CD4-positive, alpha-beta T cell treated with Interferon gamma for 1 hour (primary cell): ENCODE measurements around the gene CLCNKA.
A peak's percentile ranks its signal among the peaks of the same experiment; 100 is the strongest.

Experiments
- DNase-seq: peaks from one replicate; pipeline ENCODE4 v3.0.0-alpha.2; 2020

The CLCNKA gene

DNA sequence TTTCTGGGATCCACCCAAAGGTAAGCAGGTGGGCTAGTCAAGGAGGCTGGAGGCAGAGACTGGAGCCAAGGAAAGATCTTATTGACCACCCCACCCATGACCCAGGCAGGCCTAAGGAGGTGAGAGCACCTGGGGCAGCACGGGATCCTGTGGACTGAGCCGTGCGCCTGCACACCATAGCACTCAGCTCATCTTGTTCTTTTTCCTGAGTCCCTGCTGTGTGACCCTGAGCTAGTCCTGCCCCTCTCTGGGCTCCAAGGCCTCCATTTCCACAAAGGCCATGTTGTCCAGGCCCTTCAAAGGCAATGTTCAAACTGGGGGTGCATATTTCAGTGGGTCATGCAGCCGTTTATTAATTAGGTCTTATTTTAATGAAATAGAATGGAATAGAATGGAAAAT is 44.4 kb downstream of the CLCNKA start:
- no peak for DNase-seq

DNA sequence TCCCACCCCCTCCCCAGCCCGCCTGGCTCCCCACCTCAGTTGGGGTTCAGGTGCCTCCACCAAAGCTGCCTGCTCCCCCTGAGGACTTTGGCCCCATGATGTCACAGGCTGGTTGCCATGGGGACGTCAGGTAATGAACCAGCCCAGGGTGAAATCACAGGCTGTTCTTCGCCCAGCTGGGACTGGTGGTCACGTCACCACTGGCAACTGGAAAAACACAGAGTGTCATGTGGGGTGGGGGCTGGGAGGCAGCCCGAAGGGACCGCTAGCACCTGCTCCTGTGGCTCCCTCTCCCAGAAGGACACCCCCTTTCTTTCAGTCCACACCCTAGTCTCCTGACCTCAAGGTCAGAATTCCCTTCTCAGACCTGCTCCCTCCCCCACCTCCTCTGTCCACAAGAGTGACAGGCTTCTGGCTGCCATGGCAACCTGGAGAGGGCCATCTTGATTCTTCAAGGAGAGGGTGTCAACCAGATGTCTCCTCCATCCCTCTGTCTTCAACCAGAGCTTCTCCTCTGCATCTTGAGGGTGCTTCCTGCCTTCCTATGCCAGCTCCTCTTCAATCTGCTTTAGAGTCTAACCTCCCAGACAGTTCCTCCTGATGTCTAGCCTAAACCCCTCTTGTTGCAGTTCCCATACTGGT is 45.4 kb downstream of the CLCNKA start:
- DNase-seq = no peak

DNA sequence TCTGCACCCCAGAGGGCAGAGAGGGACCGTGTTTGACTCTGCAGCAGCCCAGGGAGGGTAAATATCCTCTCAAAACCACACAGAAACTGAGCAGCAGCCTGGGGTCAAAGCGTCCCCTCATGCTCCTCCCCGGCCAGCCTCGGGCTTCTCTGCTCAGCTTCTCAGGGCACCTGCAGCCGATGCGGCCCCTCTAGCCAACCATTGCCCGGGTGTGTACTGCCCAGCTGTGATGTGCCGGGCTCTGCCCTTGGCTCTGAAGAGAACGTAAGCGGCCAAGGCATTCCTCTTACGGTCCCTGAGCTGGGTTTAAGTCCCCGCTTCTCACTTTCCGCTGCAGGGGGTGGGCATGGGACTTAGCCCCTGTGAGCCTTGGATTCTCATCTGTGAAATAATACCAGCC is 46.1 kb downstream of the CLCNKA start:
- DNase-seq = no peak

DNA sequence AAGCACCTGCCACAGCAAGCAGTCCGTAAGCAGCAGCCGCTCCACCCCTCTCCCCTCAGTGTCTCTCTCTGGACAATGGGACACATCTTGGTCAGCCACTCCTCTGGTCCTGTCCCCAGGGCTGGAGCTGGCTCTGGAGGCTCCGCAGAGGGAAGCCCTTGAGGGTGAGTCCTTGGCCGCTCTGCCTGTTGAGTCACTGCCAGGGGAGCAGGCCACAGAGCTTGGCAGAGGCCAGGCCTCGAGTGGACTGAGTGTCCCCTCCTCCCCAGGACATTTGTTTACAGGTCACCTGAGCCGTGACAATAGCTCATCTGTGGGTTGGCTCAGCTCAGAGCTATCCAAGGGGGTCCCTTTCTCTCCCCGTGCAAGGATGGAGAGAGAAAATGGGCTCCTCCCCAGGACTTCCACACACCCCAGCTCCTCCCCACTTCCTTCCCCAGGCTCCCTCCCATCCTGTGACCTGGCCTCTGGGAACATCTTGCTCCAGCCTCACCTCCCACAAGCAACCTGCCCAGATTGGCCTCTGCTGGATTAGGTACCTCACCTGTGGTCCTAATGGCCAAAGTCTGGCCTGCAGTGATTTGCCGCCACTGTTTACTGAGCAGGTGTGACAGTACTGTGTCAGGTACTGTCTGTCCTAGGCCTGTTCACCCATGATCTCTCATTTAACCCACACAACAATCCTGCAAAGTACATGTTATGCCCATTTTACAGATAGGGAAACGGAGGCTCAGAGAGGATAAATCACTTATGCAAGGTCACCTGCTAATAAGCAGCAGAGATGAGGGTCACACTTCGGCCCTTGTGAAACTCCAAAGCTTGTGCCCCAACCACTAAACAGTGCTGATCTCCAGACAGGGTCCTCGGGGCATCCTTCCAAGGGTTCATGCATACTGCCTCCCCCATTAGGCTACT is 46.8 kb downstream of the CLCNKA start:
- DNase-seq = no peak

DNA sequence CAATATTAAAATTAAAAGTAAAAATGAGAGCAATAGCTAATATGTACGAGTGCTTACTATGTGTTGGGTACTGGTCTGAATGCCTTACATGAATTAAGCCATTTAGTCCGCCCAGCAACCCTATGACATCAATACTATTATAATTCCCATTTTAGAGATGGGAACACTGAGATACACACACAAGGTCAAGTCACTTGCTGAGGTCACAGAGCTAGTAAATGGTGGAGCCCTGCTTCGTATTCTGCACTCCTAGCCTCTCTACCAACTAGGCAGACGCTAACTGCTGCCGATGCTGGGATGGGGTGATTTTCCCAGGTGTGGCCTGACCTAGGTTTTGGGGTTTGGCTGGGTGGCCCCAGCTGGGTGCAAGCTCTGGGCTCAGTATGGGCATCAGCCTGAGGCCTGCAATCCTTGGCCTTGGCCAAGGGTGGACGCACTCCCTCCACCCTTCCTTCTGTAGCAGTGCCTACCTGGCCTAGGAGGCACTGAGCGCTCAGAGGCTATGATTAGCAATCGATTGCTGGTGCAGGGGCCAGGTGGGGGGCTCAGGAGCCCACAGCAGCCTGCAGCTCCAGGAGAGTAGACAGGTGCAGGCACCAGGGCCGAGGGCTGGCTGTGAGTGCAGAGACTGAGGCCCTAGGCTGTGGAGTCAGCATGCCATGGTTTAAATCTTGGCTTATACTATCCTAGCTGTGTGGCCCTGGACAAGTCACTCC is 49.0 kb downstream of the CLCNKA start:
- no peak for DNase-seq

DNA sequence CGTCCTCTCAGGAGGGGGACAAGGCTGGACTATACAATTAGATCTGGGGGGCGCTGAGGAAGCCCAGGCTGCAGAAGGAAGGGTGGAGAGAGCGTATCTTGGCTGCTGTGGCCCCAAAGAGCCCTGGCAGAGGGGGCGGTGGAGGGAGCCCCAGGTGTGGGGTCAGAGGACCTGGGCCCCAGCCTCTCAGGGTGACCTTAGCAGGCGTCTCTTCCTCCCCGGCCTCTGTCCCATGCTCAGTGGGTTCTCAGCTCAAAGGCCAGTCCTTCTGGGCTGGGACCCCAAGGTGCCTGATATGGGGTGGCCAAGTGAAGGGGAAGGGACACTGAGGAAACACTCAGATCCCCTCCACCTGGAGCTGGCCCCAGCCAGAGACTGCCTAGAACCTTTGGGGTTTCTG is 49.8 kb downstream of the CLCNKA start:
- no peak for DNase-seq

DNA sequence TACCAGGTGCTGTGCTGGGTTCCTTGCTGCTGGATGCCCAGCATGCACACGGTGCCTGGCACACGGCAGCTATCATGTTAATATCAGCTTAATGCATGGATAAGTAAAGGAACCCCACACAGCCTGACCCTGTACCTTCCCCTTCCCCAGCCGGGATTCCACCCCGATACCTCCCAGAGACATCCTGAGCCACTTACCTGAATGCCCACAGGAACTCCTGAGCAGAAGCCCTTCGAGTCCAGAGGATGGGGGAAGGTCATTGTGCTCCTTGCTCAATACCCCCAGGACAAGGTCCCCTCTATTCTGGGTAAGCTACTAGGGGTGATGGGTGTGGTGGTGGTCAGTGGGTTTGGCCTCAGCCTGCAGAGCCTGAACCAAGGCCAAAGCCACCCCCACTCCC is 50.3 kb downstream of the CLCNKA start:
- no peak for DNase-seq

DNA sequence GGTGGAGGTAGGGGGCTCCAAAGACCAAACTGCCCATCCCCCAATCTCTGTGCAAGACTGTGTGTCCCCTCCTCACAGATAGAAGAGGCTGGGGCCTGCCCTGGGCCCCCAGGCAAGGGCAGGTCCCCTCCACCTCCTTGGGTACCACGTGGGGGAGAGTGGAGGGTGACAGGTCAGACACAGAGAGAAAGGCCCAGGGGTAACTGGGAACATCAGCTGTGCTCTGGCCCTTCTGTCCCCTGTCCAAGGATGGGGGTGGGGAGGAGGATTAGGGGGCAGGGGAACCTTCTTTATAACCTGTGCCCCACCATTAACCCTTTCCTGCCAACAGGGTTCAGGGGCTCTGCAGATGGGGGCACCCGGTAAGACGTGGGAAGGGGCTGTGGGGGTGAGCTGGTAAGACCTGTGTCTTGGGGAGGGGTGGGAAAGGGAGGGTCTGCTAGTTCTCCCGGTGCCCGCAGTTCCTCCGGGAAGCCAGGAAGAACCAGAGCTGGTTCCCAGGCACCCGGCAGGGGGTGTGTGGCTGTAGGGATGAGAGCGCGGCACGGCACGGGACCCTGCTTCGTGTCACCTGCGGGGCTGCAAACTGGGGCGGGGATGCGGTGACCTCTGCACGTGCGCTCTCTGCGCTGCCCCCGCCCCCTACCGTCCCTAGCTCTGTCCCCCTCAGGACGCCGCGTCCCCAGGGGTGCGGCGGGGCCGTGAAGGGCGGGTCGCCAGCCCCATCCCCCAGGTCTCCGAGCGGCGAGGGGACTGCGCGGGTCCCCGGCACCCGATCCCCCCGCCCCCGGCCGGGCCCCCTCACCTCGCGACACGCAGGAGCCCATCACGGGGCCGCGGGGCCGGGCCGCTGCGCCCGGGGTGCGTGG is 51.0 kb downstream of the CLCNKA start:
- no peak for DNase-seq

DNA sequence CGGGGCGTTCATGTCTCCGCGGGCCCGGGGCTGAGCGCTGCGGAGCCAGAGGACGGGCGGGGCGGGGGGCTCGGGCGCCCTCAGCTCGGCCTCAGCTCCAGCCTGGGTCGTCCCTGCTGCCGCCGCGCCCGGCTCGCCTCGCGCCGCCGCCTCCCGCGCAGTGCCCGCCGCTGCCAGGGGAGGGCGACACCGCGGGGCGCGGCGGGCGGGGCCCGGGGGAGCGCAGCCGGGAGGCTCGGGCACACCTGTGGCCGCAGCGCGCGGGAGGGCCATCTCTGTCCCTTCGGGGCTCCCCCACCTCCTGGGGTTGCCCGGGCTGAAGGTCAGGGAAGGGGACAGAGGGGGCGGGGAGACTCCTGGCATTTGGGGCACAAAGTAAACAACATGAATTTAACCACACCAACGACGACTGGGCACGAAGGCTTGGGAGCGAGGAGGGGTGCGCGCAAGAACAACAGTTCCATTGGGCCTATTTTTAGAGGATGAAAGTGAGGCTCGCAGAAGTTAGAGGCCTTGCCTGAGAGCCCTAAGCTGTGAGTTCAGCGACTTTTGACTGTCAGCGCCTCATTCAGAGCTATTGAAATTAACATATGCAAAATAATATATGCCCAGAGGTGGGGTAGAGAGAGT is 51.8 kb downstream of the CLCNKA start, which contains the start of gene FAM131C:
TSS of gene FAM131C (minus strand) at position 162 of the 630 bp plus-strand sequence. CDS start 209 bp downstream, outside the sequence.
- DNase-seq = no peak

DNA sequence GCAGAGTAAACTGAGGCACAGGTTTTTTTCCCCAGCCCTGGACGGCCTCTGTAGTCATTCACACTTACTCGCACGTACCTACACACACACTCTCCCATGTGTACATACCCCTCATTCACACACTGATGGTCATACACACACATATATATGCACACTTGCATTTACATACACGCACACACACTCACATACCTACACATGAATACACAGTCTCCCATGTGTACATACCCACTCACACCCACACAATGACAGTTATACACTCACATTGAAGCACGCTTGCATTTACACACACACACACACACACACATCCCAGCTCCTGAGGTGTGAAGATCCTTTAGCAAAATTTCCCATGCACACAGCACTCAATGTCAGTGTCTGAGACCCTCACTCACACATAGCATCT is 52.4 kb downstream of the CLCNKA start:
- DNase-seq = no peak

DNA sequence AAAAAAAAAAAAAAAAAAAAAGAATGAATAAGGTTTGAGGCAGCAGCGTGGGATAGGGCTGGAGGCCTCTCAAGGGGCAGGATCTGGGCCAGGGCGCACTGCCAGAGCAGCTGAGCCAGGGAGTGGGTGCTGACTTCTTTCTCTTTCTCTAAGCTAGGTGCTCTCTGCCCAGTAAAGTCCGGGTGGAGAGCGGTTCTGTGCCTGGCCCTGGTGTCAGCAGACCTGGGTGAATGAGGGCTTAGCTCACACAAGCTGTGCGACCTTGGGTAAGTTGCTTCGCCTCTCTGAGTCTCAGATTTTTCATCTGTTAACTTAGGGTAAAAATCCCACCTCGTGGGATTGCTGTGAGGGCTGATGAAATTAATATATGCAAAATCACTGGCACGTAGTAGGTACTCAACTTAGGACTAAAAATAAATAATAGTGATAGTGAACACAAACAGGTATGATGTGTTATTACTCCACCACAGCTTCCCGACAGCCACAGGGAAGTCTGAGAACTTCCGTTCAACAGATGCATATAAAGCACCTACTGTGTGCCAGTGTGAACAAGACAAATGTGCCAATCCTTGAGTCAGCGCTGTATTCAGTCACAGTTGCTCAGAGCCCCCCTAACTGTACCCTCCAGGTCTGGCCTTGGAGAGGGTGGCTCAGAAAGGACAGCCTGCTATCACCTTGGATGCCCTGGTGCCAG is 53.6 kb downstream of the CLCNKA start:
- DNase-seq = no peak

DNA sequence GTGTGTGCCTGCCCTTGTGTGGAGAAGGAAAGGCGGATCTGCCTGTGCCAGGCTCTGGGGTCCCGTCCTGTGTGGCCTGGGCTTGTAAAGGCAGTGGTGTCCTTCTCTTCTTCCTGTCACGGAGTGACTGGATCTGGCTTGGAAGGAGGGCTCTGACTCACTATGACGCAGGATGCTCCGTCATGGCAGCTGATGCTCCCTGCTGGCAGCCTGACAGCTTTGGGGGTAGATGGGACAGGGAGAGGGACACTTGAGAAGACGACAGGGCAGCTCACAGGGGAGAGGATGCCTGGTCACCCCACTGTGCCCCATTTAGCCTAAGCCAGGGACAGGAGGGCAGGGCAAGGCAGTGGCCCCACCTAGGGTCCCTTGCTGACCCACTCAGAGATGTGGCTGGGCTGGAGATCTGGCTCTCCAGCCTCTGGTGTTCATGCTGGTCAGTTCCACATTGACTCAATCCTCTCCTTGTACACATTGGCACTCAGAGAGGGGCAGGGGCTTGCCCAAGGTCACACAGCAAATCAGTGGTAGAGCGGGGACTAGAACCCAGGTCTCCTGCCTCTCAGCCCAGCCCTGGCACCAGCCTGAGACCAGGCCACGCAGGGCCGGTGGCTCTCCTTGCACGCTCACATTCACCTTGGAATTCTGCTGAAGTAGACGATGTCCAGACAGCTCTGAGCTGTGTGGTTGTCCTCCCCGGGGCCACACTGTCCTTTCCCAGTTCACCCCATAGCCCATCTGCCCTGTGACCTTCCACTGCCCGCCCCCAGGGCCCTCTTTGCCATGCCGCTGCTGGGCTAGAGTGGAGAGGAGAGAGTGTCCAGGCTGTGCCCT is 54.4 kb downstream of the CLCNKA start:
- DNase-seq = no peak

DNA sequence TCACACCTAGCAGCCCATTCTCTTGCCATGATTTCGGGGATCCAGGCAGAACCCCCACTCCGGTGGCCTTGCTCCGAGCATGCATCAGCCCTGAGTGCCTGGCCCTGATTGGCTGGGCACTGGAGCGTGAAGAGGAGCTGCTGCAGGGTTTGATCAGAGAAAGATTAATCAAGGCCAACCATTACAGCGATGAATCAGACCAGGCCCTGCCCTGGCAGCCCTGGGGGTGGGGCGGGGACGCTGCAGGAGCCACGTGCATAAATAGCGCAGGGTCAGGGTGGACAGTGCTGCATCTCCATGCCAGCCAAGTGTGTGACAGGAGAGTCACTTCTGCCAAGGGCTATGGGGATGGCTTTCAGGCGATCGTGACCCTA is 55.0 kb downstream of the CLCNKA start:
- no peak for DNase-seq

DNA sequence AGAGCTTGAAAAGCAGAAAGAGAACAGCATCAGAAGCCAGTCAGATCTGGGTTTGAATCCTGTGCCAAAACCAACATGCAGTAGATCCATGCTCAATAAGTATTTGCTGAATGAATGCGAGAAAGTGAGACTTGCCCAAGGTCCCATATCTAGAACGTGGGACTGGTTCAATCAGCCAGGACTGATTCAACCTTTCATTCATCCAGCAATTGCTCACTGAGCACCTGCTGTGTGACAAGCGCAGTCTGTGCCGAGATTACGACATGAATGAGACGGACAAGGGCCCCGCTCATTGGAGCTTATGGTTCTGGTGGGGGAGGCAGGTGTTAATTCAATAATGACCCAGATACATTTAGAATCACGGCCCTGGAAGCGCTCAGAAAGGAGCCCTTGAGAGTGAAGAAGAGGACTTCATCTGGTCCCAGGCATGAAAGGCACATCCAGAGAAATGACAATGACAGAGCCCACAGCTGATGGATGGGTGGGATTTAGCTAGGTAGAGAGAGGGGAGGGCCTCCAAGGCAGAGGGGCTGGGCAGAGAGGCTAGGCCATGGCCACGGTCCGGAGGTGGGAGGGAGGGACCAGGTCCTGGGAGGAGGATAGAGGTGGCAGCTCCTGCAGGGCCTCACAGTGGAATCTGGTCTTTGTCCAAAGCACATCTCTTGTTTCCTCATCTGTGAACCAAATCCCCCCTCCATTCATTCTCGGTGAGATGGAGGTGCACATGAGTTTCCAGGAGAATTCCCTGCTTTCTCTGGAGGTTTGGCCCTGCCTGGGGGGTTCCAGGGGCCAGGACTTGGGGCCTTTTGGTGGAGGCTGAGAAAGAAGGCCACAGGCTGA is 55.8 kb downstream of the CLCNKA start:
- no peak for DNase-seq

DNA sequence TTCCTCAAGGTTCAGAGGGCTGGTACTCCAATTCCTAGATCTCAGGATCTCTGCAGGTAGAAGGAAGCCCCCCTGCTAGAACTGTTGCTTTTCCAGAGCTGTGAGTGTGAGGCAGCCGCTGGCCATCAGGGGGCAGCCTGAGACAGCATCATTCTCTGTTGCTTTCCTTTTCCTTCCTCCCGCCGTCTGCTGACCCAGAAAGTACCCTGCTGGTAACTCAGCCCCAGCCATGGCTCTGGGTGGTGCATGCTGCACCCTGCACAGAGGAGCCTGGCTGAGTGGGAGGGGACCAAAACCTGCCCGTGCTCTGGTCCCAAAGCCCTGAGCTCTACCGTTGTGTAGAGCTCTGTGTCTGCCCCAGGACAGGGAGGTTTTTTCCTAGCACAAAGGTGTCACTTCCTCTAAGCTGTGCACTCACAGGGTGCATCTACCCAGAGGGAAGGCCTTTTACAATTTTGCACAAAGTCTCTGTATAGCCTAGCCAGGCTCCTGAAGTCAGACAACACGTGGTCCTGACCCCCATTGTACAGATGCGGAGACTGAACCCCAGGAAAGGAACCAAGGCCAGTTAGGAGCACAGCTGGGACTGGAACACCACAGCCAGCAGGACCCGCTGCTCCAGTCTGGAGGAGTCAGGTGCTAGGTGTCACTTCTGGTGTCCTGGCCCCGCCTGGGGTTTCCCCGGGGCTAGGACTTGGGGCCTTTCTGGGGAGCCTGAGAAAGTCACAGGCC is 57.3 kb downstream of the CLCNKA start:
- DNase-seq = peak; percentile 64

DNA sequence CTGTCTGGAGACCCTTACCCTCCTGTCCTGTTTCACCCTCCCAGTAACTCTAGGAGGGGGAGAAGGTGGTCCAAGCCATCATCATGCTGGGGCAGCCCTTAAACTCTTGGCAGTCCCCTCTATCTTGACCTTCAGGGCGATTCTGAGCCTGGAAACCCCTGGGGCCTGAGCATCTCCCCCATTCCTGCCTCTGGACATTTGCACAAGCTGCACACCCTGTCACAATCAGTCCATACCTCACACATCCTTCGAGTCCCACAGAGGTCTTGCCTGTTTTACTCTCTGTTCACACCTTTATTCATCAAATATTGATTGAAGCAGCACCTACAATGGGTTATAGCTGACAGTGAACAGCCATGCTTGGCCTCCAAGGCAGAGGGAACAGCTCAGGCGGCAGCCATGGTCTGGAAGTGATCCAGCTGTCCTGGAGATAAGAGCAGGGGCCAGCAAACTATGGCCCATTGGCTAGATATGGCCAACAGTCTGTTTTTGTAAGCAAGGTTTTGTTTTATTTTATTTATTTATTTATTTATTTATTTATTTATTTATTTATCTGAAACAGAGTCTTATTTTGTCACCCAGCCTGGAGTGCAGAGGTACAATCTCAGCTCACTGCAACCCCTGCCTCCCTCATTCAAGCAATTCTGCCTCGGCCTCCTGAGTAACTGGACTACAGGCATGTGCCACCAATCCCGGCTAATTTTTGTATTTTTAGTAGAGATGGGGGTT is 58.8 kb downstream of the CLCNKA start:
- DNase-seq = no peak

DNA sequence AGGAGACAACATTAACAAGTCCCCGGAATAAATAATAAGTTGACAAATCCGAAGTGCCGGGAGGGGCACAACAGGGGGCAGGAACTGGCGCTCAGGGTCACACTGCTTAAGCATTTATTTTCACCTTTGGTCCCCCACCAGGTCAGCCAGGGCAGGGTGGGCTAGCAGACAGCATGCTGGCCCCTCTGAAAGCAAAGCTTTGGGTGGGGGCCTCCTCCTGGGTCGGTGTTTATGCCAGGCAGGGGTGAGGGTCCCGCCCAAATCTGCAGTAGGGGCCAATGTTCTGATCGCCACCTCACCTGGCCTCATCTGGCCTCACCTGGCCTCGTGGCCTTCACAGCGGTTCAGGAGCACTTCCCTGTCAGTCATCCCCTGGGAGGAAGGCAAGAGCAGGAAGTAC is 59.8 kb downstream of the CLCNKA start:
- no peak for DNase-seq
